IPS-20b (cell line): ENCODE results near the gene LRBA.

Source experiments
- H3K27ac ChIP-seq: one replicate; pipeline ENCODE4 v1.5.1; 2013; ENCODE audit warnings: low read length
- H3K27me3 ChIP-seq: 2 replicates; pipeline ENCODE4 v1.6.1; 2013; ENCODE audit warnings: mild to moderate bottlenecking, low read length, inconsistent platforms; ENCODE audit not compliant: insufficient read depth
- H3K36me3 ChIP-seq: 2 replicates; pipeline ENCODE4 v1.6.1; 2013; ENCODE audit warnings: low read depth, mild to moderate bottlenecking, inconsistent platforms, low read length, moderate library complexity; ENCODE audit not compliant: insufficient read depth
- H3K4me1 ChIP-seq: 2 replicates; pipeline ENCODE4 v1.6.1; 2013; ENCODE audit warnings: mild to moderate bottlenecking, control low read depth, inconsistent platforms, low read length, moderate library complexity; ENCODE audit not compliant: insufficient read depth
- H3K4me3 ChIP-seq: 2 replicates; pipeline ENCODE4 v1.5.1; 2013; ENCODE audit warnings: mild to moderate bottlenecking, low read length, inconsistent platforms
- H3K9ac ChIP-seq: 2 replicates; pipeline ENCODE4 v1.6.1; 2013; ENCODE audit warnings: low read depth, mild to moderate bottlenecking, inconsistent platforms, low read length, moderate library complexity
- H3K9me3 ChIP-seq: 2 replicates; pipeline ENCODE4 v1.6.1; 2013; ENCODE audit warnings: mild to moderate bottlenecking, low read depth, low read length, inconsistent platforms; ENCODE audit not compliant: insufficient read depth

LRBA gene

GRCh38 chr4:150419939-150420338 lies 595.1 kb downstream of the LRBA start:
- H3K4me1 ChIP-seq = no peaks in the 10 kb centered on the region; the same call in 1 of the 2 replicates
- H3K36me3 ChIP-seq = no peaks in the 10 kb centered on the region
- no peaks in the 10 kb centered on the region for H3K27me3 ChIP-seq
- no peaks in the 10 kb centered on the region for H3K9me3 ChIP-seq
- H3K9ac ChIP-seq = no peak overlapping the region
- H3K4me3 ChIP-seq = no peak overlapping the region
- H3K27ac ChIP-seq = no peak overlapping the region

DNA sequence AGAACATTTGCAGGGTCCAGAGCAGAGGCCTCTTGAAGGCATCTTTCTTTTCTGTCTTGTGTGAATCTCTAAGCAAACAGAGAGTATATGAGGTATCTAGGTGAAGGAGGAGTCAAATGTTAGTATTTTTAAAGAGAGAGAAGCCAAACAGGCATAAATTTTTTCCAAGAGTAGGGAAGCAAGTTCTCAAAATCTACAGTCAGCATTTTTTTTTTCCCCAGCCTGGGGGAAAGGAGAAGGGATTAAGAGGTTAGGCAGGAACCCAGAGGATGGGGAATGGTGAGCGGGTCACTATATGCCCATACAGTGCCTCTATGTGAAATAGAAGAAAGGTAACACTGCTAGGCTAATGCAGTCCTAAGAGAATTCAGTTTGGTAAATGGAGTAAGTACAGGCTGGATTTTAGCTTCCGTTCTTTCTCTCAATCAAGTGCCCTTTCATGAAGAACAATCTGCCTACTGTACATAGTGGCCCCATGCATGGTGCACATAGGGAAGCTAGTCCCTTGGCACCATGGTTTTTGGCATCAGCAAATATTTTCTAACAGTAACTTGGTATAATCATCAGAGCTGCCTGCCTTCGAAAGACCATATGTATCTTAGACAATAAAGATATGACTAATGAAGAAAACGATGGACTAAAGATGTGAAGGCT lies 596.2 kb downstream of the LRBA start:
- Histone ChIP-seq H3K4me3 (no peak overlapping the region), H3K4me1 (no peaks in the 10 kb centered on the region; the same call in 1 of the 2 replicates), H3K9me3 (no peaks in the 10 kb centered on the region), H3K9ac (no peak overlapping the region), H3K27ac (no peak overlapping the region), H3K36me3 (no peaks in the 10 kb centered on the region), H3K27me3 (no peaks in the 10 kb centered on the region)

DNA sequence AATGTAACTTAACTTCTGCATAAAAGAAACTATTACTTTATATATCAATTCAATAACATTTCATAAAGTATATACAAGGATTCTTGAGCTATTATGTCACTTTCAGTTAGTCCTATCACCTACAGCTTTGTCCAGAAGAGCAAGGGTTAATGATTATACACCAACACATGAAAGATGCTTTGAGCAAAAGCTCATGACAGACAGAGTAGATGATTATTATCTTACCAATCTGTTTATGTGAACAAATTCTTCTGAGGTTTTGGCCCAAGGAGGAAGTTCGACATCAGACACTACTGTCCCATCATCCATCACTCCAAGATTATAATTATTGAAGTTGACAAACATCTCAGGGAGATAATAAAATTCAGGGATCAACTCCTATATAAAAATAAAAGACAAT lies 599.9 kb downstream of the LRBA start:
- no peaks in the 10 kb centered on the region for H3K27me3 ChIP-seq
- H3K36me3 ChIP-seq = no peaks in the 10 kb centered on the region
- no peak overlapping the region for H3K27ac ChIP-seq
- no peak overlapping the region for H3K9ac ChIP-seq
- H3K4me3 ChIP-seq = no peak overlapping the region
- H3K4me1 ChIP-seq = no peaks in the 10 kb centered on the region
- H3K9me3 ChIP-seq = no peaks in the 10 kb centered on the region

GRCh38 chr4:150411520-150411919 lies 603.6 kb downstream of the LRBA start:
- Histone ChIP-seq H3K36me3 (no peaks in the 10 kb centered on the region), H3K9ac (no peak overlapping the region), H3K4me1 (no peaks in the 10 kb centered on the region), H3K27me3 (no peaks in the 10 kb centered on the region), H3K9me3 (no peaks in the 10 kb centered on the region), H3K4me3 (no peak overlapping the region), H3K27ac (no peak overlapping the region)

GRCh38 chr4:150402871-150403272 lies 612.2 kb downstream of the LRBA start:
- H3K27me3 ChIP-seq = no peaks in the 10 kb centered on the region
- no peak overlapping the region for H3K4me3 ChIP-seq
- H3K4me1 ChIP-seq = no peaks in the 10 kb centered on the region
- H3K9me3 ChIP-seq = no peaks in the 10 kb centered on the region
- H3K36me3 ChIP-seq = no peaks in the 10 kb centered on the region
- H3K27ac ChIP-seq = no peak overlapping the region
- H3K9ac ChIP-seq = no peak overlapping the region; the same call in 1 of the 2 replicates

DNA sequence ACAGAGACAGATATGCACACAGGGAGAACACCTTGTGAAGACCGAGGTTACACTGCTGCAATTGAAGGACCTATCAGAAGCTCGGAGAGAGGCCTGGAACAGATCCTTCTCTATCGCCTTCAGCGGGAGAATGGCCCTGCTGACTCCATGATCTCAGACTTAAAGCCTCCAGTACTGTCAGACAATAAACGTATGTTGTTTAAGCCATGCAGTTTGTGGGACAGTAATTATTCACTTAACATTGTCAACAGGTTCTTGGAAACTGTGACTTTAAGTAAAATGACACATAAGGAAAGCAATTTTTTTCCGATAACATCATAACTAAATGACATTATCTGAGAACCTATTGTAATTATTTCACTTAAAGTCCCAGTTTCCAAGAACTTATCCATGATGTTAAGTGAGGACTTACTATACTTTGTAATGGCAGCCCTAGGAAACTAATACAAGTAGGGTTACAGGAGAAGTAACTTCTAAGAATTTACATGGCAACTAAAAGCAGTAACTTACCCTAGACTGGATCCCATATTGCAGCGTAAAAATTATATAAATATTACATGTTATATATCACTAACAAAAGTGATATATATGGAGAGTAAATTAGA lies 613.9 kb downstream of the LRBA start:
- no peaks in the 10 kb centered on the region for H3K4me1 ChIP-seq
- H3K9ac ChIP-seq = no peak overlapping the region
- no peak overlapping the region for H3K4me3 ChIP-seq
- H3K36me3 ChIP-seq = no peaks in the 10 kb centered on the region
- H3K27me3 ChIP-seq = no peaks in the 10 kb centered on the region
- H3K9me3 ChIP-seq = no peaks in the 10 kb centered on the region
- H3K27ac ChIP-seq = no peak overlapping the region

- Histone ChIP-seq H3K9ac (no peak overlapping the region), H3K9me3 (no peaks in the 10 kb centered on the region), H3K36me3 (no peaks in the 10 kb centered on the region), H3K27me3 (no peaks in the 10 kb centered on the region), H3K27ac (no peak overlapping the region), H3K4me3 (no peak overlapping the region), H3K4me1 (no peaks in the 10 kb centered on the region)
Measured at GRCh38 chr4:150395872-150396271, 619.2 kb downstream of the LRBA start.

GRCh38 chr4:150394046-150394445 lies 621.0 kb downstream of the LRBA start:
- Histone ChIP-seq H3K4me1 (no peaks in the 10 kb centered on the region), H3K27me3 (no peaks in the 10 kb centered on the region), H3K36me3 (no peaks in the 10 kb centered on the region), H3K4me3 (no peak overlapping the region), H3K9me3 (no peaks in the 10 kb centered on the region), H3K27ac (no peak overlapping the region), H3K9ac (no peak overlapping the region)

- H3K9ac ChIP-seq = no peak overlapping the region
- no peaks in the 10 kb centered on the region for H3K27me3 ChIP-seq
- no peaks in the 10 kb centered on the region for H3K9me3 ChIP-seq
- H3K27ac ChIP-seq = no peak overlapping the region
- H3K4me1 ChIP-seq = no peaks in the 10 kb centered on the region
- H3K4me3 ChIP-seq = no peak overlapping the region
- H3K36me3 ChIP-seq = no peaks in the 10 kb centered on the region
Measured at GRCh38 chr4:150391052-150391451, 624.0 kb downstream of the LRBA start.

DNA sequence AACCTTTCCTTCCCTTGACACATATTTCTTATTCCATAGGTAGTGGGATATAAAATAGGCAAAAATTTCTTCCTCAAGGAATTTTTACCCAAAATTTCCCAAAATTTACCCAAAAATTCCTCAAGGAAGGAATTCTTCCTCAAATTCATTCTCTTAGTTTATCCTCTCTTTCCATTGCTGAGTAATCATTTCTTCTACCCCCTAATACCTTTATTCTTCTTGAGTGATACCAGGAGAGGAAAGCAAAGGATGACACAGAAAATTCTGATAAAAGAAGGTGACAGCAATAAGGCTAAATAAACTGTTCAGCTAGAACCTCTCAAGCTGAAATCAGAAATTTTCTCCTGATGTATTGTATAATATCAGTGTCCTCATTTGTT lies 624.6 kb downstream of the LRBA start:
- H3K9ac ChIP-seq = no peak overlapping the region
- H3K9me3 ChIP-seq = no peaks in the 10 kb centered on the region
- peaks cover 1% of the 10 kb centered on the region for H3K4me1 ChIP-seq
- no peak overlapping the region for H3K4me3 ChIP-seq
- H3K27ac ChIP-seq = no peak overlapping the region
- no peaks in the 10 kb centered on the region for H3K36me3 ChIP-seq
- H3K27me3 ChIP-seq = no peaks in the 10 kb centered on the region

GRCh38 chr4:150389896-150390530 lies 625.1 kb downstream of the LRBA start:
- no peak overlapping the region for H3K4me3 ChIP-seq
- no peaks in the 10 kb centered on the region for H3K36me3 ChIP-seq
- peaks cover 6% of the 10 kb centered on the region for H3K4me1 ChIP-seq
- no peak overlapping the region for H3K27ac ChIP-seq
- no peaks in the 10 kb centered on the region for H3K27me3 ChIP-seq
- H3K9me3 ChIP-seq = no peaks in the 10 kb centered on the region
- H3K9ac ChIP-seq = no peak overlapping the region

GRCh38 chr4:150387981-150388380 lies 627.1 kb downstream of the LRBA start:
- H3K9ac ChIP-seq = no peak overlapping the region
- H3K4me3 ChIP-seq = no peak overlapping the region
- peaks cover 16% of the 10 kb centered on the region for H3K4me1 ChIP-seq
- H3K36me3 ChIP-seq = no peaks in the 10 kb centered on the region
- H3K27me3 ChIP-seq = no peaks in the 10 kb centered on the region
- no peak overlapping the region for H3K27ac ChIP-seq
- no peaks in the 10 kb centered on the region for H3K9me3 ChIP-seq
